Loucy (cell line): ENCODE measurements around the gene FAM83B.

Source experiments
- H2AFZ ChIP-seq: fragments of 200-600 bp; sonication (generic); 2 replicates; pipeline ENCODE4 v1.6.0; 2016; ENCODE audit warnings: antibody characterized with exemption, mild to moderate bottlenecking, low read length, moderate library complexity
- H3F3A ChIP-seq: fragments of 200-600 bp; 2 replicates; pipeline ENCODE4 v1.6.0; 2016; ENCODE audit warnings: antibody characterized with exemption, low read depth, mild to moderate bottlenecking
- H3K27me3 ChIP-seq: fragments of 200-600 bp; sonication (generic); 2 replicates; pipeline ENCODE4 v1.6.1; 2014; ENCODE audit warnings: low read length, mild to moderate bottlenecking; ENCODE audit not compliant: insufficient read depth, poor library complexity, severe bottlenecking
- H3K36me3 ChIP-seq: fragments of 200-600 bp; sonication (generic); 2 replicates; pipeline ENCODE4 v1.6.1; 2016; ENCODE audit warnings: low read length; ENCODE audit not compliant: insufficient read depth
- H3K4me1 ChIP-seq: fragments of 200-600 bp; sonication (generic); 2 replicates; pipeline ENCODE4 v1.5.1; 2014; ENCODE audit warnings: low read length, mild to moderate bottlenecking; ENCODE audit not compliant: insufficient read depth, poor library complexity, severe bottlenecking
- H3K4me2 ChIP-seq: fragments of 200-600 bp; sonication (generic); 2 replicates; pipeline ENCODE4 v1.6.0; 2014; ENCODE audit warnings: antibody characterized with exemption, low read length, low read depth, mild to moderate bottlenecking; ENCODE audit not compliant: poor library complexity, severe bottlenecking
- H3K4me3 ChIP-seq: fragments of 200-600 bp; sonication (generic); 2 replicates; pipeline ENCODE4 v1.5.1; 2014; ENCODE audit warnings: low read length, mild to moderate bottlenecking, mixed read lengths; ENCODE audit not compliant: poor library complexity, severe bottlenecking
- H3K79me2 ChIP-seq: fragments of 200-600 bp; sonication (generic); 2 replicates; pipeline ENCODE4 v1.6.1; 2014; ENCODE audit warnings: low read length; ENCODE audit not compliant: insufficient read depth
- H3K9ac ChIP-seq: fragments of 200-600 bp; sonication (generic); 2 replicates; pipeline ENCODE4 v1.6.0; 2014; ENCODE audit warnings: mild to moderate bottlenecking, low read depth, low read length, moderate library complexity; ENCODE audit not compliant: poor library complexity, severe bottlenecking
- H3K9me2 ChIP-seq: fragments of 200-600 bp; sonication (generic); replicated peaks from 2 replicates; pipeline ENCODE4 v1.6.1; 2016; ENCODE audit warnings: low read depth, low read length, mixed read lengths
- H3K9me3 ChIP-seq: fragments of 200-600 bp; sonication (generic); 2 replicates; pipeline ENCODE4 v1.6.1; 2014; ENCODE audit warnings: mild to moderate bottlenecking, antibody characterized with exemption, low read length, low read depth; ENCODE audit not compliant: insufficient read depth
- H4K20me1 ChIP-seq: fragments of 200-600 bp; sonication (generic); 2 replicates; pipeline ENCODE4 v1.6.0; 2014; ENCODE audit warnings: antibody characterized with exemption, low read length, mild to moderate bottlenecking; ENCODE audit not compliant: insufficient read depth, poor library complexity, severe bottlenecking
- CTCF ChIP-seq: fragments of 200-600 bp; sonication (generic); conservative IDR thresholded peaks from 2 replicates; pipeline ENCODE4 v1.5.1; 2014; ENCODE audit warnings: mild to moderate bottlenecking, antibody characterized with exemption, low read length
- EZH2phosphoT487 ChIP-seq: fragments of 200-600 bp; IDR thresholded peaks from 2 replicates; pipeline ENCODE4 v1.6.1; 2018; ENCODE audit warnings: antibody characterized with exemption, mild to moderate bottlenecking, moderate library complexity, borderline replicate concordance

FAM83B gene

GRCh38 chr6:54898767-54899166 lies 52.2 kb downstream of the FAM83B start:
- Histone ChIP-seq H3K9me2 (no peaks in the 10 kb centered on the region), H3K4me2 (no peak overlapping the region), H4K20me1 (no peaks in the 10 kb centered on the region), H3K4me3 (no peak overlapping the region), H3K9ac (no peak overlapping the region), H3F3A (no peaks in the 10 kb centered on the region), H2AFZ (no peak overlapping the region), H3K79me2 (no peaks in the 10 kb centered on the region), H3K9me3 (no peaks in the 10 kb centered on the region), H3K27me3 (no peaks in the 10 kb centered on the region), H3K4me1 (no peaks in the 10 kb centered on the region), H3K36me3 (no peaks in the 10 kb centered on the region)
- TF ChIP-seq CTCF (no peak), EZH2phosphoT487 (no peak)

- no peaks in the 10 kb centered on the region for H3K4me1 ChIP-seq
- H2AFZ ChIP-seq, result no peak overlapping the region; the same call in 1 of the 2 replicates
- no peak overlapping the region for H3K4me2 ChIP-seq
- no peaks in the 10 kb centered on the region for H3K9me2 ChIP-seq
- H3K79me2 ChIP-seq, result no peaks in the 10 kb centered on the region
- H3K36me3 ChIP-seq, result no peaks in the 10 kb centered on the region
- H3K27me3 ChIP-seq, result no peaks in the 10 kb centered on the region
- H3K9me3 ChIP-seq, result no peaks in the 10 kb centered on the region
- H3F3A ChIP-seq, result no peaks in the 10 kb centered on the region
- TF ChIP-seq EZH2phosphoT487 (no peak), CTCF (no peak)
- no peaks in the 10 kb centered on the region for H4K20me1 ChIP-seq
- H3K4me3 ChIP-seq, result no peak overlapping the region
- H3K9ac ChIP-seq, result no peak overlapping the region
Observed at GRCh38 chr6:54899442-54899841, 52.9 kb downstream of the FAM83B start.

- Histone ChIP-seq H3K9me3 (no peaks in the 10 kb centered on the region), H3K36me3 (no peaks in the 10 kb centered on the region), H3K4me1 (no peaks in the 10 kb centered on the region), H2AFZ (no peak overlapping the region), H3K4me2 (no peak overlapping the region), H3F3A (no peaks in the 10 kb centered on the region), H4K20me1 (no peaks in the 10 kb centered on the region), H3K9me2 (no peaks in the 10 kb centered on the region), H3K4me3 (no peak overlapping the region), H3K27me3 (no peaks in the 10 kb centered on the region), H3K79me2 (no peaks in the 10 kb centered on the region), H3K9ac (no peak overlapping the region)
- no peak for TF ChIP-seq CTCF
- no peak for TF ChIP-seq EZH2phosphoT487
Observed at GRCh38 chr6:54899986-54900385, 53.4 kb downstream of the FAM83B start.
